HepG2 (cell line): ENCODE results near the gene CFAP221. TPM values are rescaled to one million over a fixed set of nuclear protein-coding genes. Genes with fewer than 3 reads are reported as not detected.

ENCODE experiments used
- ATAC-seq: fragments of 200-7000 bp; cut with Tn5 transposase; 3 replicates; pipeline ENCODE4 v1.9.1; 2020; ENCODE audit warnings: mild to moderate bottlenecking, moderate library complexity
- BruUV-seq: library from RNA; stranded (reverse); fragments of 400-500 nt; replicated peaks from 2 replicates; lab custom pipeline; 2021; lab: Mats Ljungman, UMichigan
- CTCF ChIA-PET: fragments of 300-600 bp; formaldehyde crosslinking; extraction: SDS; loops from one replicate; lab custom pipeline; 2021; ENCODE audit warnings: low total read pairs, inconsistent platforms, low intra/inter-chr PET ratio; lab: Yijun Ruan, JAX
- POLR2A ChIA-PET: fragments of 350-600 bp; sonication (Branson Sonifier 250); formaldehyde crosslinking; loops from one replicate; lab custom pipeline; 2020; ENCODE audit warnings: antibody characterized with exemption, inconsistent platforms; lab: Yijun Ruan, JAX
- DNase-seq: peaks from one replicate; pipeline ENCODE4 v3.0.0-alpha.2; 2015; ENCODE audit warnings: low spot score
- FAIRE-seq: peaks from 3 replicates; lab custom pipeline; 2011; peaks lifted over from hg19 to GRCh38; lab: Jason Lieb, UNC
- H2AFZ ChIP-seq: one replicate; pipeline ENCODE4 v1.6.1; 2011; ENCODE audit warnings: low read length, inconsistent platforms
- H3K27ac ChIP-seq: fragments of 300-600 bp; 3 replicates; pipeline ENCODE4 v1.8.0; 2011; ENCODE audit warnings: mixed run types, mild to moderate bottlenecking, mixed read lengths, low read length, inconsistent platforms; ENCODE audit not compliant: insufficient read depth; ENCODE audit errors: extremely low read length
- H3K27me3 ChIP-seq, 2 experiments: fragments of 200-600 bp in 1 of 2; 2 replicates in 1 of 2; 3 replicates in 1 of 2; pipeline versions ENCODE4 v1.6.0 to v1.8.0; 2011; ENCODE audit warnings: low read length in 2 of 2, mild to moderate bottlenecking in 2 of 2, moderate library complexity in 2 of 2, inconsistent platforms in 1 of 2; ENCODE audit not compliant: insufficient read depth in 2 of 2, control insufficient read depth in 1 of 2
- H3K36me3 ChIP-seq, 2 experiments: fragments of 200-600 bp in 1 of 2; replicated peaks in 1 of 2; 2 replicates in 1 of 2; 3 replicates in 1 of 2; pipeline versions ENCODE4 v1.5.1 to v1.8.0; 2011; ENCODE audit warnings: low read length in 2 of 2, inconsistent platforms in 1 of 2; ENCODE audit not compliant: insufficient read depth in 2 of 2, control insufficient read depth in 1 of 2
- H3K4me1 ChIP-seq: 2 replicates; pipeline ENCODE4 v1.5.1; 2012; ENCODE audit warnings: low read length, inconsistent platforms; ENCODE audit not compliant: insufficient read depth
- H3K4me2 ChIP-seq: 2 replicates; pipeline ENCODE4 v1.6.0; 2011; ENCODE audit warnings: low read depth, low read length, inconsistent platforms
- H3K4me3 ChIP-seq, 3 experiments: fragments of 200-600 bp in 1 of 3; sonication (generic), shearing (Covaris generic) in 1 of 3; replicated peaks in 1 of 3; 2 replicates each; pipeline ENCODE4 v1.5.1; 2011 to 2016; ENCODE audit warnings: low read length in 3 of 3, inconsistent platforms in 2 of 3, low read depth in 2 of 3, mild to moderate bottlenecking in 2 of 3, control low read depth in 1 of 3, mixed read lengths in 1 of 3; ENCODE audit not compliant: insufficient read depth in 1 of 3
- H3K79me2 ChIP-seq: one replicate; pipeline ENCODE4 v1.6.1; 2011; ENCODE audit warnings: low read length, inconsistent platforms; ENCODE audit not compliant: insufficient read depth
- H3K9ac ChIP-seq: 2 replicates; pipeline ENCODE4 v1.6.0; 2011; ENCODE audit warnings: mild to moderate bottlenecking, low read depth, low read length, inconsistent platforms; ENCODE audit not compliant: insufficient read depth
- H3K9me3 ChIP-seq: 2 replicates; pipeline ENCODE4 v1.5.1; 2012; ENCODE audit warnings: mild to moderate bottlenecking, low read length
- H4K20me1 ChIP-seq: 2 replicates; pipeline ENCODE4 v1.6.0; 2011; ENCODE audit warnings: inconsistent platforms, mild to moderate bottlenecking, low read length, moderate library complexity; ENCODE audit not compliant: insufficient read depth
- AGO2 ChIP-seq: fragments of 200-400 bp; formaldehyde crosslinking; optimal IDR thresholded peaks from 2 replicates; pipeline ENCODE3; 2017; ENCODE audit warnings: mild to moderate bottlenecking, low read depth, low read length, moderate library complexity
- PRMT3 ChIP-seq: sonication (generic); formaldehyde crosslinking; IDR thresholded peaks from 2 replicates; pipeline ENCODE4 v1.8.1; 2022; ENCODE audit warnings: low read depth, mild to moderate bottlenecking, moderate library complexity, missing genetic modification reagents, borderline replicate concordance
- RARA ChIP-seq: IDR thresholded peaks from 2 replicates; pipeline ENCODE4 v1.6.1; 2016; ENCODE audit warnings: missing genetic modification reagents, missing compliant biosample characterization
- SPEN ChIP-seq: sonication (generic); formaldehyde crosslinking; IDR thresholded peaks from 2 replicates; pipeline ENCODE4 v1.5.1; 2020; ENCODE audit warnings: low read depth, mild to moderate bottlenecking, missing genetic modification reagents
- TFDP2 ChIP-seq: sonication (generic); formaldehyde crosslinking; IDR thresholded peaks from 2 replicates; pipeline ENCODE4 v1.4.0; 2020; ENCODE audit warnings: missing genetic modification reagents
- THAP9 ChIP-seq: sonication (generic); formaldehyde crosslinking; IDR thresholded peaks from 2 replicates; pipeline ENCODE4; 2020; ENCODE audit warnings: missing genetic modification reagents, mild to moderate bottlenecking, borderline replicate concordance
- ZFP91 ChIP-seq: sonication (generic); formaldehyde crosslinking; IDR thresholded peaks from 2 replicates; pipeline ENCODE4 v1.9.0; 2022; ENCODE audit warnings: missing genetic modification reagents, mild to moderate bottlenecking, borderline replicate concordance
- ZKSCAN1 ChIP-seq: fragments of 150-350 bp; IDR thresholded peaks from 2 replicates; pipeline ENCODE4 v1.6.1; 2014; ENCODE audit warnings: low read length
- ZNF44 ChIP-seq: sonication (generic); formaldehyde crosslinking; IDR thresholded peaks from 2 replicates; pipeline ENCODE4 v1.5.1; 2020; ENCODE audit warnings: mild to moderate bottlenecking, missing genetic modification reagents
- ZNF710 ChIP-seq: sonication (generic); formaldehyde crosslinking; IDR thresholded peaks from 2 replicates; pipeline ENCODE4 v1.5.0; 2020; ENCODE audit warnings: mild to moderate bottlenecking, missing genetic modification reagents, borderline replicate concordance
- ZNF772 ChIP-seq: sonication (generic); formaldehyde crosslinking; IDR thresholded peaks from 2 replicates; pipeline ENCODE4 v1.5.0; 2020; ENCODE audit warnings: mild to moderate bottlenecking, missing genetic modification reagents
- ZNF792 ChIP-seq: IDR thresholded peaks from 2 replicates; pipeline ENCODE4 v1.6.1; 2016
- ZSCAN20 ChIP-seq: sonication (generic); formaldehyde crosslinking; IDR thresholded peaks from 2 replicates; pipeline ENCODE4 v1.4.0; 2020; ENCODE audit warnings: missing genetic modification reagents, mild to moderate bottlenecking, borderline replicate concordance
- WGBS: methylation state at CpG from one replicate; pipeline ENCODE4 v1.1.6; 2017; ENCODE audit warnings: low lambda C conversion rate; 5-methylcytosine and 5-hydroxymethylcytosine counted together
- in situ Hi-C: cut with HindIII; loops from 2 replicates; pipeline ENCODE4 v1.10.0; 2017; ENCODE audit warnings: low pct_unique_long_range_greater_than_20kb; ENCODE audit not compliant: extremely low pct_ligation_motif_present
- intact Hi-C: fragments of 100-400 bp; cut with micrococcal nuclease; formaldehyde crosslinking; loops from one replicate; pipeline ENCODE4 v1.10.0; 2022; ENCODE audit not compliant: unreplicated experiment
- polyA plus RNA-seq, 8 experiments: library from polyadenylated mRNA; depleted of rRNA in 3 of 8; stranded (reverse) in 7 of 8; unstranded in 1 of 8; fragments of >200 nt; fragmentation: Illumina TruSeq in 4 of 8; extraction: Trizol in 4 of 8; gene quantifications; 2 replicates each; pipeline versions ENCODE4 v1.2.1 to v1.2.3, GENCODE V29; 2011 to 2016; ENCODE audit warnings: low read depth in 4 of 8, missing spikeins in 1 of 8, mixed read lengths in 1 of 8; ENCODE audit not compliant: insufficient read depth in 1 of 8
- total RNA-seq, 5 experiments: library from RNA; depleted of rRNA; stranded (reverse); fragments of >200 nt; fragmentation: Illumina TruSeq; extraction: Trizol; gene quantifications; 2 replicates each; pipeline ENCODE4 v1.2.3, GENCODE V29; 2016; ENCODE audit warnings: low read depth in 1 of 5

The CFAP221 gene
- total and polyA plus RNA-seq, 2 of the 13 experiments (the other 11 are each of a cell fraction or from before 2014, with no cell fraction given): not detected

- 0 out of 2 replicates have a peak, but pooled peaks have one; percentile 1 for TF ChIP-seq SPEN
- no peak for TF ChIP-seq ZKSCAN1
- peak; percentile 6; the same call in 1 of the 2 replicates for TF ChIP-seq ZFP91 (CRISPR knock-in tag)
- no peak for TF ChIP-seq ZSCAN20 (CRISPR knock-in tag)
- TF ChIP-seq AGO2: peak; percentile 5
Measured at GRCh38 chr2:119692310-119692709, 148.1 kb downstream of the CFAP221 start (continued).

GRCh38 chr2:119692954-119693353, 148.7 kb downstream of the CFAP221 start:
- intact Hi-C loops (no loop called here), in situ Hi-C loops (no loop called here)
- H3K79me2 ChIP-seq: no peaks in the 10 kb centered on the region
- H3K9ac ChIP-seq: no peak overlapping the region
- peak; percentile 6; the same call in 2 of the 3 replicates for ATAC-seq
- H3K4me3 ChIP-seq: no peak overlapping the region
- H2AFZ ChIP-seq: no peak overlapping the region
- peaks cover 0 to 6% of the 10 kb centered on the region in 2 experiments; a peak in 2 of 5 replicates for H3K36me3 ChIP-seq
- CTCF ChIA-PET: no interaction called here
- no peak for FAIRE-seq
- no peak overlapping the region for H3K4me2 ChIP-seq
- H3K27ac ChIP-seq: no peak overlapping the region
- no peaks in the 10 kb centered on the region for H3K9me3 ChIP-seq
- no peak for DNase-seq
- no TSS peak for BruUV-seq
- POLR2A ChIA-PET: interaction anchor here (0.7 to 1.5 kb wide), 4 partner anchors 10 to 305 kb away, joined by 3 to 8 read pairs (median 4); partner anchors contain the start of gene TMEM177
- no peaks in the 10 kb centered on the region for H3K27me3 ChIP-seq
- 41% methylated on average over 7 of the region's 7 CpGs for WGBS
- peaks cover 70% of the 10 kb centered on the region for H3K4me1 ChIP-seq
- no peaks in the 10 kb centered on the region for H4K20me1 ChIP-seq
- TF ChIP-seq RARA (CRISPR knock-in tag) (0 out of 2 replicates have a peak, but pooled peaks have one; percentile 16), ZNF44 (CRISPR knock-in tag) (no peak), THAP9 (CRISPR knock-in tag) (no peak), TFDP2 (CRISPR knock-in tag) (no peak), ZNF772 (CRISPR knock-in tag) (0 out of 2 replicates have a peak, but pooled peaks have one; percentile 41), ZNF792 (CRISPR knock-in tag) (no peak), PRMT3 (CRISPR knock-in tag) (no peak), ZNF710 (CRISPR knock-in tag) (no peak)
